ENCODE data around the gene MESD.

MESD gene

DNA sequence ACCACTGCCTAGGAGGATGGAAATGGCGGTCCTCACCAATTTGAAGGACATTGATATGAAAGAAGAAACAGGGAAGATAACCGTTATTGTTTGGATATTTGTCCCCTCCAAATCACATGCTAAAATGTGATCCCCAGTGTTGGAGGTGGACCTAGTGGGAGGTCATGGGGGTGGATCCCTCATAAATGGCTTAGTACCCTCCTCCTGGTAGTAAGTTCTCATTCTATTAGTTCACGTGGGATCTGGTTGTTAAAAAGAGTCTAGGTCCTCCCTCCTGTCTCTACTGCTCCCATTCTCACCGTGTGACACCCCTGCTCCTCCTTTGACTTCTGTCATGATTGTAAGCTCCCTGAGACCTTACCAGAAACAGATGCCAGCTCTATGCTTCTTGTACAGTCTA is 41.6 kb upstream of the MESD start:
- no peak for DNase-seq (ENCODE audit: low spot score)
- TF ChIP-seq, protein P1, sequence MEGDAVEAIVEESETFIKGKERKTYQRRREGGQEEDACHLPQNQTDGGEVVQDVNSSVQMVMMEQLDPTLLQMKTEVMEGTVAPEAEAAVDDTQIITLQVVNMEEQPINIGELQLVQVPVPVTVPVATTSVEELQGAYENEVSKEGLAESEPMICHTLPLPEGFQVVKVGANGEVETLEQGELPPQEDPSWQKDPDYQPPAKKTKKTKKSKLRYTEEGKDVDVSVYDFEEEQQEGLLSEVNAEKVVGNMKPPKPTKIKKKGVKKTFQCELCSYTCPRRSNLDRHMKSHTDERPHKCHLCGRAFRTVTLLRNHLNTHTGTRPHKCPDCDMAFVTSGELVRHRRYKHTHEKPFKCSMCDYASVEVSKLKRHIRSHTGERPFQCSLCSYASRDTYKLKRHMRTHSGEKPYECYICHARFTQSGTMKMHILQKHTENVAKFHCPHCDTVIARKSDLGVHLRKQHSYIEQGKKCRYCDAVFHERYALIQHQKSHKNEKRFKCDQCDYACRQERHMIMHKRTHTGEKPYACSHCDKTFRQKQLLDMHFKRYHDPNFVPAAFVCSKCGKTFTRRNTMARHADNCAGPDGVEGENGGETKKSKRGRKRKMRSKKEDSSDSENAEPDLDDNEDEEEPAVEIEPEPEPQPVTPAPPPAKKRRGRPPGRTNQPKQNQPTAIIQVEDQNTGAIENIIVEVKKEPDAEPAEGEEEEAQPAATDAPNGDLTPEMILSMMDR (IDR thresholded peaks at IDR 0.05; ENCODE audit: extremely low read depth, missing control alignments): no peak

DNA sequence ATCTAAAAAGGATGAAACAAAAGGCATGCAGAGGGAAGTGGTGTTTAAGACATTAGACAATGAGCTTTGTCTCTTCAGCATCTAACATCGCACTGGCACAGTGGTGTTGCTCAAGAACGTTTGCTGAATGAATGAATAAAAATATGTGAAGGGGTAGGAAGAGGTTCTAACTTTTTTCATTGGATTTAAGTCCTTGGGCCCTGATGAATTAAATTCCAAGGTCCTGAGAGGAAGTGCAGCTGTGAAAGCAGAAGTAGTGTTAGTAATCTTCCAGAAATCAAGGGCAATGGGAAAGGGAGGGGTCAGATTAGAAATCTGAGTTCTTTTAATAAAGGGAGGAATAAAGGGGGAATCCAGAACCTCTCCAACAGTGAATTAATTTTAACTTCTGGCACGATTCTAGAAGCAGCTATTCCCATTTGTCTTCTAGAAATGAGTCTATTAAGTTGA is 40.7 kb upstream of the MESD start:
- TF ChIP-seq, protein P1 (IDR thresholded peaks at IDR 0.05; ENCODE audit: extremely low read depth, missing control alignments): no peak
- DNase-seq (ENCODE audit: low spot score): no peak

DNA sequence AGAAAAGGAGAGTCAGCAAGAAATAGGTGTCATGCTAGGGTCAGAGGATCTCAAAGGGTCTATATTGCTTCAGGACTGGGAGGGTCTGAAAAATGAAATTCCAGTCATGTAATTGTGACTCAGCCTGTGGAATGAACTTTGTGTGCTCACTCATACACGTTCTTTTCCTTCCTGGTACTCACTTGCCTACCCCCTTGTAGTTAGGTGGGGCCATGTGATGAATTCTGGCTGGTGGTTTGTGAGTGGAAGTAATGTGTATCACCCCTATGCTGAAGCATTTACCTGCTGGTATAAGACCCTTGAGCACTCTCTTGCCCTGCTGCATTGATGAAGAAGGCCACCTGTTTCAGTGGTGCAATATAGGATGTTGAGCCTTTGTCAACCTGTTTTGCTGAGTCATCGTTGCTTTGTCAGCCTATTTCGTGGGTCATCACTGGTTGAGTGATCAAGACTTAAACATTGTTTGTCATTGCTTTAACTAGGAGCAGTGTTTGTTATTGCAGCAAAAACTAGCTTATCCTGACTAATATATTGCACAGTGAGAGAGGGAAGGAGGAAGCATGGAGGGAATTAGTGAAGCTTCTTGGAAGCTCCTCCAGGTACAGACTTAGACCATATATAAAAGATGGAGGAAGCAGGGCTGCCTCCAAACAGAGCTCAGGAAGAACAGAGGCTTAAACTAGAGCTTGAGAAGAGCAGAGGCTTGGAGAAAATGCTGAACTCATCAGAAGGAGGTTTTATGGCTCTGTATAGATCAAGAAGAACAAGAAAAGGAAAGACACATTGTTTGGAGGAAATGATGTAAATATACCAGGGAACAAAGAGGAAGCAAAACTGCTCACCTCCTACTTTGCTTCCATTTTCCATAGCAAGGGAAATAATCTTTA is 40.0 kb upstream of the MESD start:
- TF ChIP-seq, protein P1 (IDR thresholded peaks at IDR 0.05; ENCODE audit: extremely low read depth, missing control alignments): no peak

DNA sequence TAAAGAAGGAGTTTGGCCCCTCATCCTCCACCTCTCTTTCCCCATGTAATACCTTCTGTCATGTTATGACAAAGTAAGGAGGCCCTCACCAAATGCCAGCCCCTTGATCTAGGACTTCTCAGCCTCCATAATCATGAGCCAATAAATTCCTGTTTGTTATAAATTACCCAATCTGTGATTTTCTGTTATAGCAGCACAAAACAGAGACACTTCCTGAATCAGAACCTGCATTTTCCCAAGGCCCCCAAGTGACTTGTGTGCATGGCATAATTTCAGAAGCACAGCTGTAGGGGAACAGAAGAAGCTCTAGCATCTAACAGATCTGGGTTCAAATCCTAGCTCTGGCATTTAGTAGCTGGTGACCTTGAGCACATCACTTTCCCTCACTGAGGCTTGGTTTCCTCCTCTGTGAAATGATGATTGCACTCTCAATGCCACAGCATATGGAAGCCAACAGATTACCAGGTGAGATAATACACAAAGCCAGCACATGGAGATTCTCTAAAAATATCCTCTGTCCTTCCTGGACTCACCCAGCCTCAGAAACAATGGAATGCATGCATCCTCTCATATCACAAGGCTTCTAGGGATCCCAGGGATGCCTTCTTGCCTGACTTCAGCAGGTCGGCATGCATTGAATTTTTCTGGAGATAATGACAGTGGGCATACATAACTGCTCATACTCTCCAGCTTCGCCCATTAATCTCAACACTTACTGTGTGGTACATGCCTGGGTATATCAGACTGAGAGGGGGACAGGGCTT is 37.4 kb upstream of the MESD start:
- TF ChIP-seq, protein P1 (IDR thresholded peaks at IDR 0.05; ENCODE audit: extremely low read depth, missing control alignments): no peak
- no peak for DNase-seq (ENCODE audit: low spot score)

More for the DNA sequence above, 40.0 kb upstream of the MESD start:
- DNase-seq (ENCODE audit: low spot score): no peak

DNA sequence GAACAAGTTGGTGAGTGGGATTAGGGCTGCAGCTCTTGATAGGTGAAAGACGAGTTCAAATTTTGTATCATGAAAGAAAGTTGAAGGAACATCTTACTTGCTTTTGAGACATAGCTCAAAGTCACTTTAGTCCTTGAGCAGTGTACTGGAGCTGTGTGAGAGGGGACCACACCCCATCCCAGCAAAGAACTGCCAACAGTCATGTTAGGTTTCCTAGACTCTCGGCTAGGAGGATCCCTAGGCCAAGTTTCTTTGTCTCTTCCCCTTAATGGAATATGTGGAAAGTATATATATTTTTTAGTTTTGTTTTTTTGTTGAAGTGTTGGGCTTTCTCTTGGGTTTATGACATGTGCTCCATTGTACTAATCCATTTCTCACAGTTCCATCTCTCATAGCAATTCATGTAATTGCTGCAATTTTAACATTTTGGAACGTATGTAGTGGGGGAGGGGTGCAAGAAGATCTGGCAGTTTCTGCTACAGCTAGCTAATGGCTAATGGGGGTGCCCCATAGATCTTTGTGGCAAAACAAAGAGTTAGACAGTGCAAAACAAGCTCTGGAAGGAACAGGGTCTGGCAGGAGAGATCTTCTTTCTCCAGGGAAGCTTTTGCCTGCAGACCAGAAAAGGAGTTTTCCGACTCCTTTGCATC is 36.2 kb upstream of the MESD start:
- no peak for DNase-seq (ENCODE audit: low spot score)

DNA sequence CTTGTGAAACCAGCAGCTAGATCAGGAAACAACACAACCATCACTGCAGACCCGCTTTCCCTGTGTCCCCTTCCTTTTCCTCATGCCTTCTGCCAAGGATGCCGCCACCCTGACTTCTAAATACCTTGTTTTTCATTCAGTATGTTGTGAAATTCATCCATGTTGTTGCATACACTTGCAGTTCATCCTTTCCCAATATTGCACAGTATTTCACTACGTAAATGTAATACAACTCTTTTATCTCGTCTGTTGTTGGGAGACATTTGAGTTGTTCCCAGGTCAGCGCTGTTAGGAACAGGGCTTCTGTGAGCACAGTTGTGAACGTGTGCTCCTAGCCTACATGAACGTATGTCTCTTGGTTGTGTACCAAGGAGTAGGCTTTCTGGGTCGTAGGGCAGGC is 35.3 kb upstream of the MESD start:
- TF ChIP-seq, protein P1 (IDR thresholded peaks at IDR 0.05; ENCODE audit: extremely low read depth, missing control alignments): no peak
- no peak for DNase-seq (ENCODE audit: low spot score)

More for the DNA sequence above, 36.2 kb upstream of the MESD start:
- TF ChIP-seq, protein P1 (IDR thresholded peaks at IDR 0.05; ENCODE audit: extremely low read depth, missing control alignments): no peak

All from GM20000 (cell line).